Neural cell (in vitro differentiated cells): ENCODE measurements around the gene EIF4G3. TPM values are rescaled to one million over a fixed set of nuclear protein-coding genes. Genes with fewer than 3 reads are reported as not detected.

Source experiments
- H2AFZ ChIP-seq: fragments of 200-600, 300-800 bp; sonication (generic), shearing (Covaris generic); 2 replicates; pipeline ENCODE4 v1.6.0; 2014; ENCODE audit warnings: low read depth, mild to moderate bottlenecking, antibody characterized with exemption, low read length, moderate library complexity
- H3F3A ChIP-seq: fragments of 200-600 bp; shearing (Covaris generic); 2 replicates; pipeline ENCODE4 v1.6.1; 2016; ENCODE audit warnings: mild to moderate bottlenecking, moderate library complexity, mixed read lengths, antibody characterized with exemption, low read length; ENCODE audit not compliant: insufficient read depth, poor library complexity, severe bottlenecking
- H3K27ac ChIP-seq: fragments of 200-600, 300-800 bp; sonication (generic), shearing (Covaris generic); 2 replicates; pipeline ENCODE4 v1.5.1; 2014; ENCODE audit warnings: mild to moderate bottlenecking, low read length, moderate library complexity
- H3K27me3 ChIP-seq: fragments of 300-800, 200-600 bp; sonication (generic), shearing (Covaris generic); 2 replicates; pipeline ENCODE4 v1.6.0; 2014; ENCODE audit warnings: mild to moderate bottlenecking, low read depth, low read length, moderate library complexity; ENCODE audit not compliant: insufficient read depth
- H3K36me3 ChIP-seq: fragments of 300-800, 200-600 bp; sonication (generic), shearing (Covaris generic); 2 replicates; pipeline ENCODE4 v1.5.1; 2014; ENCODE audit warnings: mild to moderate bottlenecking, antibody characterized with exemption, low read length, moderate library complexity; ENCODE audit not compliant: insufficient read depth
- H3K4me2 ChIP-seq: fragments of 300-800, 200-600 bp; sonication (generic), shearing (Covaris generic); 2 replicates; pipeline ENCODE4 v1.6.0; 2014; ENCODE audit warnings: mild to moderate bottlenecking, low read length
- H3K4me3 ChIP-seq: fragments of 300-800, 200-600 bp; sonication (generic), shearing (Covaris generic); 2 replicates; pipeline ENCODE4 v1.5.1; 2014; ENCODE audit warnings: mild to moderate bottlenecking, low read length, moderate library complexity
- H3K79me2 ChIP-seq: fragments of 200-600 bp; shearing (Covaris generic); replicated peaks from 2 replicates; pipeline ENCODE4 v1.6.0; 2014; ENCODE audit warnings: mild to moderate bottlenecking, low read length, moderate library complexity; ENCODE audit not compliant: insufficient read depth
- H3K9ac ChIP-seq: fragments of 300-800, 200-600 bp; sonication (generic), shearing (Covaris generic); 2 replicates; pipeline ENCODE4 v1.6.1; 2016; ENCODE audit warnings: mild to moderate bottlenecking, low read length, mixed read lengths
- H3K9me2 ChIP-seq: fragments of 200-600 bp; shearing (Covaris generic); 2 replicates; pipeline ENCODE4 v1.6.1; 2016; ENCODE audit warnings: mild to moderate bottlenecking, low read length, mixed read lengths; ENCODE audit not compliant: insufficient read depth
- H3K9me3 ChIP-seq: fragments of 200-600, 300-800 bp; sonication (generic), shearing (Covaris generic); 2 replicates; pipeline ENCODE4 v1.6.1; 2016; ENCODE audit warnings: mild to moderate bottlenecking, mixed run types, low read length, moderate library complexity, mixed read lengths
- H4K20me1 ChIP-seq: fragments of 200-600 bp; shearing (Covaris generic); 2 replicates; pipeline ENCODE4 v1.6.1; 2016; ENCODE audit warnings: mild to moderate bottlenecking, mixed run types; ENCODE audit not compliant: insufficient read depth
- EP300 ChIP-seq: fragments of 450-650 bp; conservative IDR thresholded peaks from 2 replicates; pipeline ENCODE4 v1.6.1; 2014; ENCODE audit warnings: antibody characterized with exemption, mild to moderate bottlenecking, moderate library complexity; ENCODE audit not compliant: poor library complexity, severe bottlenecking
- EZH2 ChIP-seq: fragments of 200-600, 300-800 bp; shearing (Covaris generic), sonication (generic); IDR thresholded peaks from 2 replicates; pipeline ENCODE4 v1.6.1; 2014; ENCODE audit warnings: antibody characterized with exemption, low read length, borderline replicate concordance, mild to moderate bottlenecking; ENCODE audit not compliant: insufficient read depth, poor library complexity, severe bottlenecking
- MXI1 ChIP-seq: fragments of 450-650 bp; conservative IDR thresholded peaks from 2 replicates; pipeline ENCODE4 v1.6.1; 2014; ENCODE audit warnings: antibody characterized with exemption, mild to moderate bottlenecking; ENCODE audit not compliant: poor library complexity, severe bottlenecking
- POLR2AphosphoS5 ChIP-seq: IDR thresholded peaks from 2 replicates; pipeline ENCODE4 v1.6.1; 2012
- RAD21 ChIP-seq: fragments of 450-650 bp; conservative IDR thresholded peaks from 2 replicates; pipeline ENCODE4 v1.6.1; 2014; ENCODE audit warnings: antibody characterized with exemption, mild to moderate bottlenecking, moderate library complexity
- SMC3 ChIP-seq: fragments of 450-650 bp; conservative IDR thresholded peaks from 2 replicates; pipeline ENCODE4 v1.6.1; 2014; ENCODE audit warnings: antibody characterized with exemption, mild to moderate bottlenecking, moderate library complexity; ENCODE audit not compliant: poor library complexity
- TAF1 ChIP-seq: IDR thresholded peaks from 2 replicates; pipeline ENCODE4 v1.6.1; 2012; ENCODE audit warnings: low read depth
- polyA plus RNA-seq: library from polyadenylated mRNA; depleted of rRNA; stranded (reverse); fragments of >200 nt; gene quantifications from 2 replicates; pipeline ENCODE4 v1.2.3, GENCODE V29; 2014
- TF ChIP-seq, protein P1 (sequence below): fragments of 450-650 bp; IDR thresholded peaks from 2 replicates; pipeline ENCODE4 v1.5.1; 2014; ENCODE audit warnings: antibody characterized with exemption, mild to moderate bottlenecking, moderate library complexity; ENCODE audit not compliant: poor library complexity, severe bottlenecking
- TF ChIP-seq, protein P2 (sequence below): IDR thresholded peaks from 2 replicates; pipeline ENCODE4 v1.6.1; 2012; ENCODE audit warnings: borderline replicate concordance

Gene EIF4G3
- polyA plus RNA-seq, 1 donor from 2014 or later = 56.9 TPM

DNA sequence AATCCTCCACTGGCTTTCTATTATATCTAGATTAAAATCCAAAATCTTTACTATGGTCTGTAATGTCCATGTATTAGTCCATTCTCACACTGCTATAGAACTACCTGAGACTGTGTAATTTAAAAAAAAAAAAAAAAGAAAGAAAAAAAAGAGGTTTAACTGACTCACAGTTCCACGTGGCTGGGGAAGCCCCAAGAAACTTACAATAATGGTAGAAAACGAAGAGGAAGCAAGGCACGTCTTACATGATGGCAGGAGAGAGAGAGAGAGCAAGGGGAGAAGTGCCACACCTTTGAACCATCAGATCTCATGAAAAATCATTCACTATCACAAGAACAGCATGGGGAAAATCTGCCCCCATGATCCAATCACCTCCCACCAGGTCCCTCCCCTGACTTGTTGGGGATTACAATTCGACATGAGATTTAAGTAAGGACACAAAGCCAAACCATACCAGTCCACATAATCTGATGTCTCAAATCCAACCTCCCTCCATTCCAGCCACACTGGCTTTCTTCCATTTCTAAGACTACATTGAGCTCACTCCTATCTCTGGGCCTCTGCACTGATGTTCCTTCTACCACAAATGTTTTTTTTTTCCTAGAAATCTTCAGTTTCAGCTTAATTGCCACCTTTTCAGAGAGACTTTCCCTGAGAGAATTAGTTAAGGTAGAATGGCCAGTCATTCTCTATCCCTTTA, 92.4 kb downstream of the EIF4G3 start:
- no peak for TF ChIP-seq SMC3
- TF ChIP-seq TAF1 = no peak
- TF ChIP-seq EZH2 = no peak
- TF ChIP-seq EP300 = no peak
- TF ChIP-seq, protein P1, sequence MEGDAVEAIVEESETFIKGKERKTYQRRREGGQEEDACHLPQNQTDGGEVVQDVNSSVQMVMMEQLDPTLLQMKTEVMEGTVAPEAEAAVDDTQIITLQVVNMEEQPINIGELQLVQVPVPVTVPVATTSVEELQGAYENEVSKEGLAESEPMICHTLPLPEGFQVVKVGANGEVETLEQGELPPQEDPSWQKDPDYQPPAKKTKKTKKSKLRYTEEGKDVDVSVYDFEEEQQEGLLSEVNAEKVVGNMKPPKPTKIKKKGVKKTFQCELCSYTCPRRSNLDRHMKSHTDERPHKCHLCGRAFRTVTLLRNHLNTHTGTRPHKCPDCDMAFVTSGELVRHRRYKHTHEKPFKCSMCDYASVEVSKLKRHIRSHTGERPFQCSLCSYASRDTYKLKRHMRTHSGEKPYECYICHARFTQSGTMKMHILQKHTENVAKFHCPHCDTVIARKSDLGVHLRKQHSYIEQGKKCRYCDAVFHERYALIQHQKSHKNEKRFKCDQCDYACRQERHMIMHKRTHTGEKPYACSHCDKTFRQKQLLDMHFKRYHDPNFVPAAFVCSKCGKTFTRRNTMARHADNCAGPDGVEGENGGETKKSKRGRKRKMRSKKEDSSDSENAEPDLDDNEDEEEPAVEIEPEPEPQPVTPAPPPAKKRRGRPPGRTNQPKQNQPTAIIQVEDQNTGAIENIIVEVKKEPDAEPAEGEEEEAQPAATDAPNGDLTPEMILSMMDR = no peak
- TF ChIP-seq POLR2AphosphoS5 = no peak
- no peak for TF ChIP-seq MXI1
- TF ChIP-seq RAD21 = no peak
- TF ChIP-seq, protein P2, sequence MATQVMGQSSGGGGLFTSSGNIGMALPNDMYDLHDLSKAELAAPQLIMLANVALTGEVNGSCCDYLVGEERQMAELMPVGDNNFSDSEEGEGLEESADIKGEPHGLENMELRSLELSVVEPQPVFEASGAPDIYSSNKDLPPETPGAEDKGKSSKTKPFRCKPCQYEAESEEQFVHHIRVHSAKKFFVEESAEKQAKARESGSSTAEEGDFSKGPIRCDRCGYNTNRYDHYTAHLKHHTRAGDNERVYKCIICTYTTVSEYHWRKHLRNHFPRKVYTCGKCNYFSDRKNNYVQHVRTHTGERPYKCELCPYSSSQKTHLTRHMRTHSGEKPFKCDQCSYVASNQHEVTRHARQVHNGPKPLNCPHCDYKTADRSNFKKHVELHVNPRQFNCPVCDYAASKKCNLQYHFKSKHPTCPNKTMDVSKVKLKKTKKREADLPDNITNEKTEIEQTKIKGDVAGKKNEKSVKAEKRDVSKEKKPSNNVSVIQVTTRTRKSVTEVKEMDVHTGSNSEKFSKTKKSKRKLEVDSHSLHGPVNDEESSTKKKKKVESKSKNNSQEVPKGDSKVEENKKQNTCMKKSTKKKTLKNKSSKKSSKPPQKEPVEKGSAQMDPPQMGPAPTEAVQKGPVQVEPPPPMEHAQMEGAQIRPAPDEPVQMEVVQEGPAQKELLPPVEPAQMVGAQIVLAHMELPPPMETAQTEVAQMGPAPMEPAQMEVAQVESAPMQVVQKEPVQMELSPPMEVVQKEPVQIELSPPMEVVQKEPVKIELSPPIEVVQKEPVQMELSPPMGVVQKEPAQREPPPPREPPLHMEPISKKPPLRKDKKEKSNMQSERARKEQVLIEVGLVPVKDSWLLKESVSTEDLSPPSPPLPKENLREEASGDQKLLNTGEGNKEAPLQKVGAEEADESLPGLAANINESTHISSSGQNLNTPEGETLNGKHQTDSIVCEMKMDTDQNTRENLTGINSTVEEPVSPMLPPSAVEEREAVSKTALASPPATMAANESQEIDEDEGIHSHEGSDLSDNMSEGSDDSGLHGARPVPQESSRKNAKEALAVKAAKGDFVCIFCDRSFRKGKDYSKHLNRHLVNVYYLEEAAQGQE = no peak
- H4K20me1 ChIP-seq = no peaks in the 10 kb centered on the region
- peaks cover 8% of the 10 kb centered on the region for H3K79me2 ChIP-seq
- H2AFZ ChIP-seq = no peak overlapping the region
- no peak overlapping the region for H3K4me2 ChIP-seq
- no peak overlapping the region for H3K4me3 ChIP-seq
- H3K9me2 ChIP-seq = no peaks in the 10 kb centered on the region
- no peaks in the 10 kb centered on the region for H3K9me3 ChIP-seq
- no peak overlapping the region for H3K9ac ChIP-seq
- no peaks in the 10 kb centered on the region for H3F3A ChIP-seq
- H3K36me3 ChIP-seq = no peaks in the 10 kb centered on the region
- no peak overlapping the region for H3K27ac ChIP-seq
- H3K27me3 ChIP-seq = no peaks in the 10 kb centered on the region

DNA sequence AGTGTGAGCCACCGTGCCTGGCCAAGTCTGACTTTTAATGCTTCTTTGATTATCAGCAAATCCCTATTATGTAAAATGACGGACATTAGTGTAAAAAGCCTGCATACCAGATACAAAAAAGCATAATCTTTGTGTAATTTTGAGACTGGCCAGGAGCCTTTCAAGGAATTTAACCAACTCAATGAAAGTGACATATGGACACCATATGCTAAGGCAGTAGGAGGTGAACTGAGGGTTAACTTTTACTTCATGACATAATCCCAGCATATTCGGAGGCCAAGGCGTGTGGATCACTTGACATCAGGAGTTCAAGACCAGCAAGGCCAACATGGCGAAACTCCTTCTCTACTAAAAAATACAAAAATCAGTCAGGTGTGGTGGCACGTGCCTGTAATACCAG, 94.6 kb downstream of the EIF4G3 start:
- no peaks in the 10 kb centered on the region for H3K27me3 ChIP-seq
- H3K9me3 ChIP-seq = no peaks in the 10 kb centered on the region
- H3K9ac ChIP-seq = no peak overlapping the region
- no peaks in the 10 kb centered on the region for H3K9me2 ChIP-seq
- no peak overlapping the region for H3K4me2 ChIP-seq
- no peaks in the 10 kb centered on the region for H3F3A ChIP-seq
- TF ChIP-seq, protein P1 = no peak
- TF ChIP-seq POLR2AphosphoS5 (no peak), EP300 (no peak), SMC3 (no peak), MXI1 (no peak), TAF1 (no peak), EZH2 (no peak), RAD21 (no peak)
- TF ChIP-seq, protein P2 = no peak
- no peaks in the 10 kb centered on the region for H3K36me3 ChIP-seq
- peaks cover 17% of the 10 kb centered on the region for H3K79me2 ChIP-seq
- no peak overlapping the region for H3K4me3 ChIP-seq
- no peak overlapping the region for H3K27ac ChIP-seq
- H4K20me1 ChIP-seq = no peaks in the 10 kb centered on the region
- no peak overlapping the region for H2AFZ ChIP-seq
